ENCODE results near the gene F2RL1.
"Not testable (repeated sequence)": the region's sequence is repeated elsewhere in the genome, so short reads cannot be mapped to it uniquely, and the experiment has no call there.

The F2RL1 gene

DNA sequence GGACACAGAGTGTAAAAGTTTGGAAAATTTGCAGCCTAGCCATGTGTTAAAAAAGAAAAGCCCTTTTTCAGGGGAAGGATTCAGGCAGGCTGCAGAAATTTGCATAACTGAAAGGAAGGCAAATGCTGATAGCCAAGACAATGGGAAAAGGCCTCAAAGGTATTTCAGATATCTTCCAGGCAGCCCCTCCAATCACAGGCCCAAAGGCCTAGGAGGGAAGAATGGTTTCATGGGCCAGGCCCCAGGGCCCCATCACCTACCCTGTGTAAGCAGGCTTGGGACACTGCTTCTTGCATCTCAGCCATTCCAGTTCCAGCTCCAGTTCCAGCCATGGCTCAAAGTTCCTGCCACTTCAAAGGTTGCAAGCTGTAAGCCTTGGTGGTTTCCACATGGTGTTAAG, 35.8 kb downstream of the F2RL1 start:
- H3K36me3 ChIP-seq, result no peaks in the 10 kb centered on the region
- peak overlapping the region; percentile 99 for H3K27ac ChIP-seq
- H3K4me3 ChIP-seq (ENCODE audit: low read depth in 1 of 2, low read length in 1 of 2), result peak overlapping the region; percentile 28 to 44
- no peaks in the 10 kb centered on the region for H3K9me3 ChIP-seq
- no peaks in the 10 kb centered on the region for H3K27me3 ChIP-seq
- TF ChIP-seq, protein P1, sequence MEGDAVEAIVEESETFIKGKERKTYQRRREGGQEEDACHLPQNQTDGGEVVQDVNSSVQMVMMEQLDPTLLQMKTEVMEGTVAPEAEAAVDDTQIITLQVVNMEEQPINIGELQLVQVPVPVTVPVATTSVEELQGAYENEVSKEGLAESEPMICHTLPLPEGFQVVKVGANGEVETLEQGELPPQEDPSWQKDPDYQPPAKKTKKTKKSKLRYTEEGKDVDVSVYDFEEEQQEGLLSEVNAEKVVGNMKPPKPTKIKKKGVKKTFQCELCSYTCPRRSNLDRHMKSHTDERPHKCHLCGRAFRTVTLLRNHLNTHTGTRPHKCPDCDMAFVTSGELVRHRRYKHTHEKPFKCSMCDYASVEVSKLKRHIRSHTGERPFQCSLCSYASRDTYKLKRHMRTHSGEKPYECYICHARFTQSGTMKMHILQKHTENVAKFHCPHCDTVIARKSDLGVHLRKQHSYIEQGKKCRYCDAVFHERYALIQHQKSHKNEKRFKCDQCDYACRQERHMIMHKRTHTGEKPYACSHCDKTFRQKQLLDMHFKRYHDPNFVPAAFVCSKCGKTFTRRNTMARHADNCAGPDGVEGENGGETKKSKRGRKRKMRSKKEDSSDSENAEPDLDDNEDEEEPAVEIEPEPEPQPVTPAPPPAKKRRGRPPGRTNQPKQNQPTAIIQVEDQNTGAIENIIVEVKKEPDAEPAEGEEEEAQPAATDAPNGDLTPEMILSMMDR (IDR thresholded peaks at IDR 0.05), result no peak
- H3K4me1 ChIP-seq (ENCODE audit: control insufficient read depth in 1 of 2, insufficient read depth in 1 of 2, low read depth in 1 of 2, low read length in 1 of 2), result peaks cover 98 to 100% of the 10 kb centered on the region in 2 experiments

DNA sequence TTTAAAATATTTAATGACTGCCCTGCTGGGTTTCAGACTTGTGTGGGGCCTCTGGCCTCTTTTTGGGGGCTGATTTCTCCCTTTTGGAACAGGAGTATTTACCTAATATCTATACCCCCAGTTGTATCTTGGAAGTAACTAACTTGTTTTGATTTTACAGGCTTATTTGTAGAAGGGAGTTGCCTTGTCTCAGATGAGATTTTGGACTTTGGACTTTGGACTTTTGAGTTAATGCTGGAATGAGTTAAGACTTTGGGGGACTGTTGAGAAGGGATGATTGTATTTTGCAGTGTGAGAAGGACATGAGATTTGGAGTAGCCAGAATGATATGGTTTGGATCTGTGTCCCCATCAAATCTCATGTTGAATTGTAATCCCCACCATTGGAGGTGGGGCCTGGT, 36.7 kb downstream of the F2RL1 start:
- Histone ChIP-seq H3K4me3 (ENCODE audit: low read depth in 1 of 2, low read length in 1 of 2) (peak overlapping the region; percentile 28 to 44), H3K27ac (peak overlapping the region; percentile 99), H3K4me1 (ENCODE audit: control insufficient read depth in 1 of 2, insufficient read depth in 1 of 2, low read depth in 1 of 2, low read length in 1 of 2) (peaks cover 97 to 99% of the 10 kb centered on the region in 2 experiments)
- not testable (repeated sequence) for H3K27me3 ChIP-seq, H3K36me3 ChIP-seq, H3K9me3 ChIP-seq

DNA sequence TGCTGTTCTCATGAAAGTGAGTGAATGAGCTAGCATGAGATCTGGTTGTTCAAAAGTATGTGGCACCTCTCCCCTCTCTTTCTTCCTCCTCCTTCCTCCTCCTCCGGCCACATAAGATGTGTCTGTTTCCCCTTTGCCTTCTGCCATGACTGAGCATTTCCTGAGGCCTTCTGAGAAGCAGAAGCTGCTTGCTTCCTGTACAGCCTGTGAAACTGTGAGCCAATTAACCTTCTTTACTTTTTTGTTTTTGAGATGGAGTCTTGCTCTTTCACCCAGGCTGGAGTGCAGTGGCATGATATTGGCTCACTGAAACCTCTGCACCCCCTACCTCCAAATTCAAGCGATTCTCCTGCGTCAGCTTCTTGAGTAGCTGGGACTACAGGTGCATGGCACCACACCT, 37.1 kb downstream of the F2RL1 start:
- TF ChIP-seq, protein P1 (IDR thresholded peaks at IDR 0.05), result peak; percentile 41
- Histone ChIP-seq H3K27ac (peak overlapping the region; percentile 99), H3K4me1 (ENCODE audit: control insufficient read depth in 1 of 2, insufficient read depth in 1 of 2, low read depth in 1 of 2, low read length in 1 of 2) (peaks cover 92 to 95% of the 10 kb centered on the region in 2 experiments), H3K4me3 (ENCODE audit: low read depth in 1 of 2, low read length in 1 of 2) (peak overlapping the region; percentile 28 to 44), H3K9me3 (no peaks in the 10 kb centered on the region), H3K36me3 (no peaks in the 10 kb centered on the region), H3K27me3 (no peaks in the 10 kb centered on the region)

DNA sequence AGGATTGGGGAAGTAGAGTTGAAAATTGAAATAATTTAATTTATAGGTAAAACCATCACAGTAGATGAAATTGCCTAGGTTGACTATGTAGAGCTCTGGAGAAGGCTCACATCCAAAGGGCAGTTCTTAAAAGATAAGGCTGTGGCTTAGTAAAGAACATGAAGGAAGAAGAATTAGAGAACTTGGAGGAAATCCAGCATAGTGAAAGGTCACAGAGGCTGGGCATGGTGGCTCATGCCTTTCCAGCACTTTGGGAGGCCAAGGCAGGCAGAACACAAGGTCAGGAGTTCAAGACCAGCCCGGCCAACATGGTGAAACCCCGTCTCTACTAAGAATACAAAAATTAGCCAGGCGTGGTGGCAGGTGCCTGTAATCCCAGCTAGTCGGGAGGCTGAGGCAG, 38.0 kb downstream of the F2RL1 start:
- H3K9me3 ChIP-seq, H3K36me3 ChIP-seq, H3K27me3 ChIP-seq: not testable (repeated sequence)
- H3K4me3 ChIP-seq (ENCODE audit: low read depth in 1 of 2, low read length in 1 of 2), result peak overlapping the region; percentile 23 to 44
- H3K27ac ChIP-seq, result peak overlapping the region; percentile 99
- H3K4me1 ChIP-seq (ENCODE audit: control insufficient read depth in 1 of 2, insufficient read depth in 1 of 2, low read depth in 1 of 2, low read length in 1 of 2), result peaks cover 84 to 86% of the 10 kb centered on the region in 2 experiments

DNA sequence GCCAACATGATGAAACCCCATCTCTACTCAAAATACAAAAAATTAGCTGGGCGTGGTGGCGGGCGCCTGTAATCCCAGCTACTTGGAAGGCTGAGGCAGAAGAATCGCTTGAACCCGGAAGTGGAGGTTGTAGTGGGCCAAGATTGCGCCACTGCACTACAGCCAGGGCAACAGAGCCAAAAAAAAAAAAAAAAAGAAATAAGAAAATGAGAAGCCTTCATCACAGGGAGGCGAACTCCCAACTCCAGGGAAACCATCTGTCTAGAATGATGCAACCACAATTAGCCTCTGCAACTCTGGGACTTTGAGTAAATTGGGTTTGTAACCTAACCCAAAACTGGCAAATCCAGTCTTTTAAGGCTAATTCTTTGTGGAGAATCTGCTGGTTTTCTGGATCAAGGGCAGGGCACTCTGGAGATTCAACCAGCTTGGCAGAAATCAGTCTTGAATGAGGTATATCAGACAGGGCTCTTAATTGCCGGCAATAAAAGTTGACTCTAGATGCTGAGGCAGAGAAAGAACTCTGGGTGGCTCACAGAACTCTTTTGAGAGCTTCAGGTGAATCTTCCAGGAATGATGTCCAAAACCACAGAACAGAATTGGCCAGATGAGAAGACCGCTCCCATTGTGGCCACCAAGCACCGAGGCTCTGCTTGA, 40.9 kb downstream of the F2RL1 start:
- Histone ChIP-seq H3K4me1 (ENCODE audit: control insufficient read depth in 1 of 2, insufficient read depth in 1 of 2, low read depth in 1 of 2, low read length in 1 of 2) (peaks cover 55 to 57% of the 10 kb centered on the region in 2 experiments), H3K27ac (peak overlapping the region; percentile 99), H3K9me3 (no peaks in the 10 kb centered on the region), H3K27me3 (no peaks in the 10 kb centered on the region), H3K4me3 (ENCODE audit: low read depth in 1 of 2, low read length in 1 of 2) (no peak overlapping the region), H3K36me3 (no peaks in the 10 kb centered on the region)
- TF ChIP-seq, protein P1 (IDR thresholded peaks at IDR 0.05), result no peak

DNA sequence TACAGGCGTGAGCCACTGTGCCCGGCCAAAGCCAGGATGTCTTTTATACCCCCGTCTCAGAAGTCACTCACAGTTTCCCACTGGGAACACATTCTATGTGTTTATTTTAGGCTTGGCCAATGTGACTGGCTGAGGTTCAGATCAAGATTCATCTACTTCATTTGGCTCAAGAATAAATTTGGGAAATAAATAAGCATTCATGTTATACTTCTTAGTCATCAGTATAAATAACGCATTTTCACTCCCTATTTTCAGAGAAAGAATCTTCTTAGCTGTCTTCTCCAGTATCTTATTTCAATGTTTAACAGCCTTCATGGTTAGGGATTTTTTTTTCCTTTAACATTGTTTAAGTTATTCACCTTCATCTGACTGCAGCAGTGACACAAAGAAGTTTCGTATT, 42.8 kb downstream of the F2RL1 start:
- H3K36me3 ChIP-seq, result no peaks in the 10 kb centered on the region
- TF ChIP-seq, protein P1 (IDR thresholded peaks at IDR 0.05), result no peak
- H3K4me1 ChIP-seq (ENCODE audit: control insufficient read depth in 1 of 2, insufficient read depth in 1 of 2, low read depth in 1 of 2, low read length in 1 of 2), result peaks cover 36 to 38% of the 10 kb centered on the region in 2 experiments

More for the DNA sequence above, 42.8 kb downstream of the F2RL1 start:
- no peaks in the 10 kb centered on the region for H3K9me3 ChIP-seq
- no peaks in the 10 kb centered on the region for H3K27me3 ChIP-seq
- no peak overlapping the region for H3K27ac ChIP-seq
- H3K4me3 ChIP-seq (ENCODE audit: low read depth in 1 of 2, low read length in 1 of 2), result no peak overlapping the region

Measured in neutrophil (primary cell).